HEK293 (cell line): Measurements from ENCODE around the gene PLA2G4A.

Experiments used
- KLF16 ChIP-seq: fragments of 450-650 bp; formaldehyde crosslinking; IDR thresholded peaks from 2 replicates; pipeline ENCODE4 v1.5.1; 2017; ENCODE audit warnings: missing biosample characterization, missing genetic modification characterization
- SP2 ChIP-seq: fragments of 450-650 bp; formaldehyde crosslinking; IDR thresholded peaks from 2 replicates; pipeline ENCODE4 v1.5.1; 2016; ENCODE audit warnings: missing biosample characterization, missing genetic modification characterization
- ZNF561 ChIP-seq: fragments of 450-650 bp; IDR thresholded peaks from 2 replicates; pipeline ENCODE4 v1.5.1; 2018; ENCODE audit warnings: missing biosample characterization, missing genetic modification characterization, borderline replicate concordance
- TF ChIP-seq, protein P1 (sequence below): fragments of 450-650 bp; formaldehyde crosslinking; IDR thresholded peaks from 2 replicates; pipeline ENCODE4 v1.5.1; 2016; ENCODE audit warnings: missing biosample characterization, missing genetic modification characterization
- TF ChIP-seq, protein P2 (sequence below): fragments of 450-650 bp; formaldehyde crosslinking; IDR thresholded peaks from 2 replicates; pipeline ENCODE4 v1.5.1; 2016; ENCODE audit warnings: missing biosample characterization, missing genetic modification characterization

DNA sequence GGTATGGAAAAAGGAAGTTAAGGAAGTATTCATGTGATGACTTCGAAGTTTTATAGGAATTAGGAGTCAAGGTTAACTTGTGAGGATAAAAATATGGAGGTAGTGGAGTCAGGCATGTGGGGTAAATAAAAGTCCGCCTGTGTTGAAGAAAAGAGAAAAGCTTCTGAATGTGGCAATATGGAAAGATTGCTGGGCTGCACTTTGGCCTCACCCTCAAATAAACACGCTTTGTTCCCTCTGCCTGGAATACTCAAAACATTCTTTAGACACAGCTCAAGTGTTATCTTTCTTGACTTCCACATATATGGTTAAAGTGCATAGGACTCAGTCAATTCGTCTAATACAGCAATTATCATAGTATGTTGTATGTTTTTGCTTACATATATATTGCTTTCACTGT lies 137.7 kb downstream of the PLA2G4A start:
- no peak for TF ChIP-seq KLF16 (tag by site-specific recombination)
- TF ChIP-seq, protein P1, sequence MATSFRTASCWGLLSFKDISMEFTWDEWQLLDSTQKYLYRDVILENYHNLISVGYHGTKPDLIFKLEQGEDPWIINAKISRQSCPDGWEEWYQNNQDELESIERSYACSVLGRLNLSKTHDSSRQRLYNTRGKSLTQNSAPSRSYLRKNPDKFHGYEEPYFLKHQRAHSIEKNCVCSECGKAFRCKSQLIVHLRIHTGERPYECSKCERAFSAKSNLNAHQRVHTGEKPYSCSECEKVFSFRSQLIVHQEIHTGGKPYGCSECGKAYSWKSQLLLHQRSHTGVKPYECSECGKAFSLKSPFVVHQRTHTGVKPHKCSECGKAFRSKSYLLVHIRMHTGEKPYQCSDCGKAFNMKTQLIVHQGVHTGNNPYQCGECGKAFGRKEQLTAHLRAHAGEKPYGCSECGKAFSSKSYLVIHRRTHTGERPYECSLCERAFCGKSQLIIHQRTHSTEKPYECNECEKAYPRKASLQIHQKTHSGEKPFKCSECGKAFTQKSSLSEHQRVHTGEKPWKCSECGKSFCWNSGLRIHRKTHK: no peak
- no peak for TF ChIP-seq SP2 (tag by site-specific recombination)
- TF ChIP-seq ZNF561 (tag by site-specific recombination): no peak
- TF ChIP-seq, protein P2, sequence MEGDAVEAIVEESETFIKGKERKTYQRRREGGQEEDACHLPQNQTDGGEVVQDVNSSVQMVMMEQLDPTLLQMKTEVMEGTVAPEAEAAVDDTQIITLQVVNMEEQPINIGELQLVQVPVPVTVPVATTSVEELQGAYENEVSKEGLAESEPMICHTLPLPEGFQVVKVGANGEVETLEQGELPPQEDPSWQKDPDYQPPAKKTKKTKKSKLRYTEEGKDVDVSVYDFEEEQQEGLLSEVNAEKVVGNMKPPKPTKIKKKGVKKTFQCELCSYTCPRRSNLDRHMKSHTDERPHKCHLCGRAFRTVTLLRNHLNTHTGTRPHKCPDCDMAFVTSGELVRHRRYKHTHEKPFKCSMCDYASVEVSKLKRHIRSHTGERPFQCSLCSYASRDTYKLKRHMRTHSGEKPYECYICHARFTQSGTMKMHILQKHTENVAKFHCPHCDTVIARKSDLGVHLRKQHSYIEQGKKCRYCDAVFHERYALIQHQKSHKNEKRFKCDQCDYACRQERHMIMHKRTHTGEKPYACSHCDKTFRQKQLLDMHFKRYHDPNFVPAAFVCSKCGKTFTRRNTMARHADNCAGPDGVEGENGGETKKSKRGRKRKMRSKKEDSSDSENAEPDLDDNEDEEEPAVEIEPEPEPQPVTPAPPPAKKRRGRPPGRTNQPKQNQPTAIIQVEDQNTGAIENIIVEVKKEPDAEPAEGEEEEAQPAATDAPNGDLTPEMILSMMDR: no peak
